DOHH2 (cell line): Measurements from ENCODE around the gene NELFE.

Experiments used
- H3F3A ChIP-seq: fragments of 200-600 bp; sonication (generic), shearing (Covaris generic); 2 replicates; pipeline ENCODE4 v1.6.0; 2016; ENCODE audit warnings: antibody characterized with exemption, mild to moderate bottlenecking; ENCODE audit not compliant: control insufficient read depth, insufficient read depth
- H3K27ac ChIP-seq: fragments of 200-600 bp; sonication (generic); 2 replicates; pipeline ENCODE4 v1.5.1; 2014; ENCODE audit warnings: low read depth, mild to moderate bottlenecking, low read length, moderate library complexity
- H3K27me3 ChIP-seq: fragments of 200-600 bp; sonication (generic); 2 replicates; pipeline ENCODE4 v1.6.1; 2014; ENCODE audit warnings: mild to moderate bottlenecking, low read length, mixed read lengths; ENCODE audit not compliant: control insufficient read depth
- H3K36me3 ChIP-seq: fragments of 200-600 bp; sonication (generic); 2 replicates; pipeline ENCODE4 v1.6.1; 2014; ENCODE audit warnings: mild to moderate bottlenecking, low read length, moderate library complexity, mixed read lengths; ENCODE audit not compliant: control insufficient read depth
- H3K4me1 ChIP-seq: fragments of 200-600 bp; sonication (generic); 2 replicates; pipeline ENCODE4 v1.6.1; 2014; ENCODE audit warnings: mild to moderate bottlenecking, low read length, mixed read lengths; ENCODE audit not compliant: control insufficient read depth
- H3K4me2 ChIP-seq: fragments of 200-600 bp; sonication (generic); 2 replicates; pipeline ENCODE4 v1.6.0; 2014; ENCODE audit warnings: mild to moderate bottlenecking, low read length, moderate library complexity
- H3K4me3 ChIP-seq: fragments of 200-600 bp; sonication (generic); 2 replicates; pipeline ENCODE4 v1.5.1; 2014; ENCODE audit warnings: mild to moderate bottlenecking, low read length, mixed read lengths
- H3K79me2 ChIP-seq: fragments of 200-600 bp; sonication (generic); 2 replicates; pipeline ENCODE4 v1.6.1; 2014; ENCODE audit warnings: mild to moderate bottlenecking, low read length, mixed read lengths; ENCODE audit not compliant: control insufficient read depth
- H3K9me2 ChIP-seq: fragments of 200-600 bp; sonication (generic); replicated peaks from 2 replicates; pipeline ENCODE4 v1.6.1; 2014; ENCODE audit warnings: mild to moderate bottlenecking, low read length, mixed read lengths; ENCODE audit not compliant: control insufficient read depth
- H3K9me3 ChIP-seq: fragments of 200-600 bp; sonication (generic); 2 replicates; pipeline ENCODE4 v1.6.1; 2014; ENCODE audit warnings: antibody characterized with exemption, low read length, mixed read lengths; ENCODE audit not compliant: control insufficient read depth, insufficient read depth
- H4K20me1 ChIP-seq: fragments of 200-600 bp; sonication (generic); 2 replicates; pipeline ENCODE4 v1.6.0; 2014; ENCODE audit warnings: low read depth, mild to moderate bottlenecking, antibody characterized with exemption, low read length, moderate library complexity; ENCODE audit not compliant: control insufficient read depth, insufficient read depth
- CTCF ChIP-seq: fragments of 200-600 bp; sonication (generic); IDR thresholded peaks from one replicate; pipeline ENCODE4 v1.5.1; 2014; ENCODE audit warnings: antibody characterized with exemption, mild to moderate bottlenecking, low read depth, low read length; ENCODE audit not compliant: poor library complexity, severe bottlenecking
- EZH2phosphoT487 ChIP-seq: fragments of 200-600 bp; sonication (generic); IDR thresholded peaks from 2 replicates; pipeline ENCODE4 v1.6.1; 2017; ENCODE audit warnings: borderline replicate concordance, mild to moderate bottlenecking, antibody characterized with exemption, low read length, moderate library complexity, mixed read lengths

The NELFE gene

GRCh38 chr6:31970604-31971271, 12.0 kb upstream of the NELFE start:
- Histone ChIP-seq H3K27ac (no peak overlapping the region), H3K9me2 (no peaks in the 10 kb centered on the region)

GRCh38 chr6:31969712-31970603, 11.2 kb upstream of the NELFE start:
- peak overlapping the region; percentile 99 for H3K4me2 ChIP-seq
- H3K79me2 ChIP-seq: peaks cover 39% of the 10 kb centered on the region
- no peak overlapping the region for H3K27ac ChIP-seq
- no peaks in the 10 kb centered on the region for H3K9me2 ChIP-seq
- H4K20me1 ChIP-seq: no peaks in the 10 kb centered on the region
- peaks cover 66% of the 10 kb centered on the region for H3K36me3 ChIP-seq
- no peaks in the 10 kb centered on the region for H3K27me3 ChIP-seq
- H3F3A ChIP-seq: peaks cover 3% of the 10 kb centered on the region; the same call in 1 of the 2 replicates
- no peak for TF ChIP-seq CTCF
- no peak for TF ChIP-seq EZH2phosphoT487
- peak overlapping the region; percentile 93 for H3K4me3 ChIP-seq
- H3K9me3 ChIP-seq: no peaks in the 10 kb centered on the region
- peaks cover 30% of the 10 kb centered on the region for H3K4me1 ChIP-seq

More at GRCh38 chr6:31970604-31971271, 12.0 kb upstream of the NELFE start:
- TF ChIP-seq EZH2phosphoT487 (no peak), CTCF (no peak)
- peaks cover 59% of the 10 kb centered on the region for H3K36me3 ChIP-seq
- H3K9me3 ChIP-seq: no peaks in the 10 kb centered on the region
- peak overlapping the region; percentile 93 for H3K4me3 ChIP-seq
- no peaks in the 10 kb centered on the region for H3K27me3 ChIP-seq
- H3K4me2 ChIP-seq: peak overlapping the region; percentile 99
- H4K20me1 ChIP-seq: no peaks in the 10 kb centered on the region
- peaks cover 39% of the 10 kb centered on the region for H3K79me2 ChIP-seq
- H3F3A ChIP-seq: peaks cover 3% of the 10 kb centered on the region; the same call in 1 of the 2 replicates
- peaks cover 30% of the 10 kb centered on the region for H3K4me1 ChIP-seq

GRCh38 chr6:31968791-31969711, 10.3 kb upstream of the NELFE start:
- Histone ChIP-seq H3K79me2 (peaks cover 37% of the 10 kb centered on the region), H3K4me3 (no peak overlapping the region), H3F3A (no peaks in the 10 kb centered on the region; the same call in 1 of the 2 replicates), H3K4me2 (no peak overlapping the region), H3K36me3 (peaks cover 73% of the 10 kb centered on the region), H3K27me3 (no peaks in the 10 kb centered on the region), H3K4me1 (peaks cover 30% of the 10 kb centered on the region), H3K27ac (no peak overlapping the region), H3K9me3 (no peaks in the 10 kb centered on the region), H4K20me1 (no peaks in the 10 kb centered on the region), H3K9me2 (no peaks in the 10 kb centered on the region)
- TF ChIP-seq EZH2phosphoT487: no peak
- no peak for TF ChIP-seq CTCF
